Neuron (in vitro differentiated cells): ENCODE measurements around the gene TCAIM.
"Not testable (repeated sequence)": the region's sequence is repeated elsewhere in the genome, so short reads cannot be mapped to it uniquely, and the experiment has no call there.

Experiments
- H2AFZ ChIP-seq: one replicate; pipeline ENCODE4 v1.6.1; 2013; ENCODE audit warnings: low read depth, mild to moderate bottlenecking, inconsistent platforms, low read length, moderate library complexity
- H3K27me3 ChIP-seq: one replicate; pipeline ENCODE4 v1.6.1; 2013; ENCODE audit warnings: low read length; ENCODE audit not compliant: insufficient read depth
- H3K36me3 ChIP-seq: one replicate; pipeline ENCODE4 v1.6.1; 2013; ENCODE audit warnings: low read length; ENCODE audit not compliant: insufficient read depth
- H3K4me1 ChIP-seq: one replicate; pipeline ENCODE4 v1.6.1; 2013; ENCODE audit warnings: low read length; ENCODE audit not compliant: insufficient read depth
- H3K4me3 ChIP-seq: 2 replicates; pipeline ENCODE4 v1.5.1; 2013; ENCODE audit warnings: mild to moderate bottlenecking, low read length, moderate library complexity
- H3K9me3 ChIP-seq: one replicate; pipeline ENCODE4 v1.6.1; 2013; ENCODE audit warnings: low read length

TCAIM gene

DNA sequence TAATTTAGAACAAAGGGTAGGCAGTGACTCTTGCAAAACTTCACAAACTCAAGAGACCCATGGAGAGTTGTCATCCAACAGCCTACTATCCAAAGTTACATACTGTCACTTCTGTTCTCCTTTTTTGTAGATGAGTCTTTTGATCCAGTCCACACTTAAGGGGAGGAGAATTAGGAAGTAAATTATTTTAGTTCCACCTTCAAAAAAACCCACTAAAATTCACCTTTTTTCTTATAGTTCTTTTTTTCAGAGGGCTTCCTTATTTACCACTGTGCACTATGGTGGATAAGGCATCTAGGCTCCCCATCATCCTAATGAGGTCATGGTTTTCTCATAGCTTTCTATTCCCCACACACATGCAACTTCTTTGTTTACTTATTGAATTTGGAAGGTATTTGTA lies 8.6 kb upstream of the TCAIM start:
- no peak overlapping the region for H3K4me3 ChIP-seq
- no peaks in the 10 kb centered on the region for H3K36me3 ChIP-seq
- H3K9me3 ChIP-seq = no peaks in the 10 kb centered on the region
- no peaks in the 10 kb centered on the region for H3K4me1 ChIP-seq
- H3K27me3 ChIP-seq = no peaks in the 10 kb centered on the region
- no peak overlapping the region for H2AFZ ChIP-seq

- H3K4me3 ChIP-seq = no peak overlapping the region
- no peaks in the 10 kb centered on the region for H3K27me3 ChIP-seq
- H2AFZ ChIP-seq = no peak overlapping the region
Measured at GRCh38 chr3:44330444-44330843, 8.1 kb upstream of the TCAIM start.

GRCh38 chr3:44334326-44334725 lies 4.2 kb upstream of the TCAIM start:
- H3K36me3 ChIP-seq = no peaks in the 10 kb centered on the region
- peaks cover 10% of the 10 kb centered on the region for H3K4me1 ChIP-seq
- H3K4me3 ChIP-seq = no peak overlapping the region
- H3K9me3 ChIP-seq = no peaks in the 10 kb centered on the region
- H2AFZ ChIP-seq = no peak overlapping the region
- no peaks in the 10 kb centered on the region for H3K27me3 ChIP-seq

More at GRCh38 chr3:44330444-44330843, 8.1 kb upstream of the TCAIM start:
- no peaks in the 10 kb centered on the region for H3K9me3 ChIP-seq
- no peaks in the 10 kb centered on the region for H3K36me3 ChIP-seq
- H3K4me1 ChIP-seq = no peaks in the 10 kb centered on the region

- Histone ChIP-seq H3K9me3 (no peaks in the 10 kb centered on the region), H3K36me3 (peaks cover 2% of the 10 kb centered on the region), H3K4me3 (peak overlapping the region; percentile 76), H2AFZ (peak overlapping the region; percentile 73), H3K27me3 (no peaks in the 10 kb centered on the region), H3K4me1 (peaks cover 20% of the 10 kb centered on the region)
Measured at GRCh38 chr3:44337248-44337785, 1.2 kb upstream of the TCAIM start.

GRCh38 chr3:44338828-44339127 lies 212 bp downstream of the TCAIM start:
- H2AFZ ChIP-seq = peak overlapping the region; percentile 73
- peak overlapping the region; percentile 76 for H3K4me3 ChIP-seq
- H3K4me1 ChIP-seq = peaks cover 20% of the 10 kb centered on the region
- no peaks in the 10 kb centered on the region for H3K9me3 ChIP-seq
- peaks cover 2% of the 10 kb centered on the region for H3K36me3 ChIP-seq
- H3K27me3 ChIP-seq = no peaks in the 10 kb centered on the region

DNA sequence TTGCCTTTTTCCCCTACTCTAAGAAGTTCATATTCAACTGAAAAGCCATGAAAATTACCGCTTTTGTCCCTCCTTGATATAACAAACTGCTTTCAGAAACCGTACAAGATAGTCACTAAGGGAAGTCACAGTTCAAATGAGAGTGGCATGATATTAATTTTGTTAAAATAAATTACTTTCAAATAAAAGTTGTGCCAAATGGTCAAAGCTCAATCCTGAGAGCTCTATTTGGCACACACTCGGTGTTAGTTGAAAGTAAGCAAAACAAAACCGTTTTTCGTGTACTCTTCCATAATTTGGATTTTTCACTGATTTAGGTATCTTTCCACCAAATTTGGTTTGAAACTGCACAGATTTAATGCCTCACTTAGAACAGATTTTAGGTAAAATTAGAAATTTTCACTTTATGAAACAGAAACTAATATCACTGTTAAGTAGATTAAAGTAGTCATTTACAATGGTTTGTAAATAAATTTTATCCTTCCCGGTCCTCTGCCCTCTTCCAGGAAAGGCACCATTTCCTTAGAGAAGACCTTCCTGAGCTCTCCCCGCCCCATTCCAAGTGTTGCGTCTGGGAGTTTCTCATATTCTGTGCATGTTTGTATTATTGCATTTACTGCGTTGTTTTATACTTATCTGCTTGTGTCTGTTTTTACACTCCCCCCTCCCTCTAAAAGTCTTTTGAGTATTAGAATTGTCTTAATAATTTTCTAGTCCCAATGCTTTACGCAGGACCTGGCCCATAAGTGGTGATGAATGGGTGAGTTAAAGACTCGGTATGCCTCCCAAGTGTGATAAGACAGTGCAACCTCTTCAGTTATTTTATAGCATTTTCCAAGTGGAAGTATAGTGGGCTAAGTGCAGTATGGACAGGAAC lies 853 bp downstream of the TCAIM start:
- Histone ChIP-seq H3K27me3 (no peaks in the 10 kb centered on the region), H3K4me3 (peak overlapping the region; percentile 76), H3K36me3 (peaks cover 2% of the 10 kb centered on the region), H3K4me1 (peaks cover 20% of the 10 kb centered on the region), H2AFZ (peak overlapping the region; percentile 73), H3K9me3 (peaks cover 2% of the 10 kb centered on the region)

DNA sequence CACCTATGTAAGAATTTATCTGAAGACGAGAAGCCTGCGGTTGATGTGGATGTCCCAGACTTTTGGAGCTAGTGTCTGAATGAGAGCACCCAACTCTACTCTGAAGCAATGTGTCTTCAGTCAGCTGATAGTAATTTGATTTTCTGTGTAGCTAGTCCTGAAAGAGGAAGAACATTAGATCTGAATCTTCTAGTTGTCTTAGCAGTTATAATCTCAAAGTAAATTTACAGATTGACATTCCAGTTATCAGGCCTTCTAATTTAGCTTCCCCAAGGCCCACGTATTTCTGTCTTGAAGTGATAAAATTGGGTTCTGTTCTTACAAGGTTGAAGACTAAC lies 1.5 kb downstream of the TCAIM start:
- Histone ChIP-seq H3K4me1 (peaks cover 20% of the 10 kb centered on the region), H2AFZ (no peak overlapping the region), H3K36me3 (peaks cover 2% of the 10 kb centered on the region), H3K27me3 (no peaks in the 10 kb centered on the region), H3K4me3 (peak overlapping the region; percentile 76), H3K9me3 (peaks cover 2% of the 10 kb centered on the region)

DNA sequence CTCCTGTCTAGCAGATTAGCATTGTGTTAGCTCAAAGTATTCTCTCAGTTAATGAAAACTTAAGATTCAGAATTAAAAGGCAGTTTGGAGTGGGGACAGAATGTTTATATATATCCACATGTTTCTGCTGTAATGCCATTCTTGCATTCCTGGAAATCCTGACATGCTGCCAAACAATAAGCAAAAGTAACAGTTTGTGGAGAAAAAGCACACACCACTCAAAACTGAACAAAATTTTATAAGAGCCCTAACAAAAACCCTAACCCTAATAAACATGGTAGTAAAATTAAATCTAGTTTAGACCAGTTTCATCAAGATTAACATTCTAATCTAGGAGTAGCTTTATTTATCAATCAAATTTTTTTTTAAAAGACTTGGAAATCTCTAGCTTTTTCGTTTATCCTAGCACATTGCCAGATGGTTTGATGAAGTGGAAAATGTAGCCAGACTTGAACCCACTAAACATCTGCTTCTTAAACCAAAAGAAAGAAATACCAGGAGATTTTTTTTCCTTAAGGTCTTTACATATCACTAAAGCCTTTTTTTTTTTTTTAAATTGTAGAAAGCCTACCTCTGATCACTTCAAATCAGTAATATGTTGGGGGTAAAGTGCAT lies 3.7 kb downstream of the TCAIM start:
- H3K27me3 ChIP-seq = no peaks in the 10 kb centered on the region
- peaks cover 2% of the 10 kb centered on the region for H3K9me3 ChIP-seq
- H3K4me1 ChIP-seq = peaks cover 19% of the 10 kb centered on the region
- peaks cover 2% of the 10 kb centered on the region for H3K36me3 ChIP-seq
- H2AFZ ChIP-seq = no peak overlapping the region
- H3K4me3 ChIP-seq = no peak overlapping the region

- Histone ChIP-seq H3K27me3 (no peaks in the 10 kb centered on the region), H3K4me1 (peaks cover 14% of the 10 kb centered on the region), H3K36me3 (peaks cover 2% of the 10 kb centered on the region), H2AFZ (no peak overlapping the region), H3K9me3 (peaks cover 2% of the 10 kb centered on the region), H3K4me3 (no peak overlapping the region)
Measured at GRCh38 chr3:44343421-44343820, 4.9 kb downstream of the TCAIM start.

GRCh38 chr3:44346590-44346989 lies 8.0 kb downstream of the TCAIM start:
- H3K4me1 ChIP-seq, H3K4me3 ChIP-seq, H3K27me3 ChIP-seq: not testable (repeated sequence)

GRCh38 chr3:44348993-44349392 lies 10.4 kb downstream of the TCAIM start:
- Histone ChIP-seq H3K9me3 (peaks cover under 1% of the 10 kb centered on the region), H3K4me1 (no peaks in the 10 kb centered on the region), H3K36me3 (no peaks in the 10 kb centered on the region), H3K4me3 (no peak overlapping the region), H3K27me3 (no peaks in the 10 kb centered on the region), H2AFZ (no peak overlapping the region)

More at GRCh38 chr3:44346590-44346989, 8.0 kb downstream of the TCAIM start:
- H2AFZ ChIP-seq, H3K36me3 ChIP-seq, H3K9me3 ChIP-seq: not testable (repeated sequence)

DNA sequence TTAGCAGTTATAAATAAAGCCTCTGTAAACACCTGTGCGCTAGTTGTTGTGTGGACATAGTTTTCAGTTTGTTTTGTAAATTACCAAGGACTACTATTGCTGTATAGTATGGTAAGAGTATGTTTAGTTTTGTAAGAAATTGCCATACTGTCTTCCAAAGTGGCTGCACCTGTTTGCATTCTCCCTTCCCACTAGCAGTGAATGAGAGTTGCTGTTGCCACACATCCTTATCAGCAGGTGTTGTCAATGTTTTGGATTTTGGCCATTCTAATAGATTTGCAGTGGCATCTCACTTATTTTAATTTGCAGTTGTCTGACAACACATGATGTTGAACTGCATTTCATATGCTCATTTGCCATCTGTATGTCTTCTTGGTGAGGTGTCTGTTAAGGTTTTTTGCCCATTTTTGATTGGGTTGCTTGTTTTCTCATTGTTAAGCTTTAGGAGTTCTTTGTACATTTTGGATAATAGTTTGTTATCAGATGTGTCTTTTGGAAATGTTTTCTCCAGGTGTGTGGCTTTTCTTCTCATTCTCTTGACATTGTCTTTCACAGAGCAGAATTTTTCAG lies 14.9 kb downstream of the TCAIM start:
- Histone ChIP-seq H3K9me3 (no peaks in the 10 kb centered on the region), H3K4me3 (no peak overlapping the region), H2AFZ (no peak overlapping the region), H3K4me1 (no peaks in the 10 kb centered on the region), H3K36me3 (peaks cover 5% of the 10 kb centered on the region), H3K27me3 (no peaks in the 10 kb centered on the region)

GRCh38 chr3:44355362-44356033 lies 16.9 kb downstream of the TCAIM start:
- Histone ChIP-seq H3K36me3 (peaks cover 6% of the 10 kb centered on the region), H2AFZ (no peak overlapping the region), H3K27me3 (no peaks in the 10 kb centered on the region), H3K9me3 (no peaks in the 10 kb centered on the region), H3K4me1 (peaks cover 10% of the 10 kb centered on the region), H3K4me3 (no peak overlapping the region)
